Psoas muscle (tissue), 8 donors: ENCODE data around the gene TMED10. TPM values are rescaled to one million over a fixed set of nuclear protein-coding genes. Genes with fewer than 3 reads are reported as not detected.

Experiments used
- ATAC-seq, 4 donors: fragments of 200-7000 bp; cut with Tn5 transposase; one replicate each; pipeline ENCODE4 v1.9.1; 2020; ENCODE audit warnings: moderate library complexity in 3 of 4, mild to moderate bottlenecking in 2 of 4
- DNase-seq, 2 donors: peaks; one replicate each; pipeline ENCODE4 v3.0.0-alpha.2; 2020
- H3K27ac ChIP-seq: fragments of 200-600 bp; one replicate; pipeline ENCODE4 v1.8.0; 2022
- H3K27me3 ChIP-seq, 3 donors: fragments of 200-600 bp in 1 of 3; one replicate each; pipeline versions ENCODE4 v1.6.1 to v1.8.0; 2013 to 2022; ENCODE audit warnings: low read length in 2 of 3, mild to moderate bottlenecking in 2 of 3, moderate library complexity in 1 of 3; ENCODE audit not compliant: insufficient read depth in 3 of 3
- H3K36me3 ChIP-seq, 2 donors: fragments of 200-600 bp in 1 of 2; one replicate each; pipeline versions ENCODE4 v1.6.1 to v1.8.0; 2013 to 2022; ENCODE audit warnings: low read depth in 1 of 2, mild to moderate bottlenecking in 1 of 2, moderate library complexity in 1 of 2; ENCODE audit not compliant: insufficient read depth in 1 of 2
- H3K4me1 ChIP-seq: fragments of 200-600 bp; one replicate; pipeline ENCODE4 v1.8.0; 2022
- H3K4me3 ChIP-seq: fragments of 200-600 bp; one replicate; pipeline ENCODE4 v1.8.0; 2022; ENCODE audit warnings: mild to moderate bottlenecking
- H3K9me3 ChIP-seq: fragments of 200-600 bp; one replicate; pipeline ENCODE4 v1.8.0; 2022
- WGBS, 3 donors: extraction: QIAGEN DNeasy Blood & Tissue Kit; methylation state at CpG; one replicate each; pipeline versions ENCODE4 v1.1.6 to v1.1.7; 2013; 5-methylcytosine and 5-hydroxymethylcytosine counted together
- intact Hi-C, 2 donors: fragments of 100-400 bp; cut with DNase I; formaldehyde crosslinking; loops; one replicate each; pipeline versions ENCODE4 v1.11.0 to v1.14.2; 2022
- polyA plus RNA-seq, 3 donors: library from polyadenylated mRNA; stranded (reverse); fragments of 200-250 nt; gene quantifications; one replicate each; pipeline ENCODE4 v1.2.3, GENCODE V29; 2013
- total RNA-seq, 4 donors: library from RNA; stranded (reverse); fragmentation: NEBNext Ultra II Directional in 2 of 4; extraction: Animal tissue kit (Norgen Biotek cat#: 25700) in 2 of 4; gene quantifications; one replicate each; pipeline versions ENCODE4 v1.2.1 to v1.2.4, GENCODE V29; 2021 to 2023
- TF ChIP-seq, protein P1 (sequence below): fragments of 200-600 bp; IDR thresholded peaks from one replicate; pipeline ENCODE4 v1.8.0; 2022; ENCODE audit warnings: antibody characterized with exemption
- donor health status: healthy with polysubstance abuse.
- donor health status: DM: no; HTN: no; CAD: no; lungs with moderate emphysema.
- donor health status: Bipolar disorder and iron deficiency.
- donor health status: healthy.
- donor health status: DM: yes; HTN: yes; CAD: no.
- donor health status: DM: no; HTN: no; CAD: no.
- donor health status: DM: no; HTN: no; CAD: no.
- donor health status: DM: yes; HTN: yes; CAD: no.

TMED10 gene
- total and polyA plus RNA-seq, 7 donors: 88.2 to 255 (median 146) TPM

DNA sequence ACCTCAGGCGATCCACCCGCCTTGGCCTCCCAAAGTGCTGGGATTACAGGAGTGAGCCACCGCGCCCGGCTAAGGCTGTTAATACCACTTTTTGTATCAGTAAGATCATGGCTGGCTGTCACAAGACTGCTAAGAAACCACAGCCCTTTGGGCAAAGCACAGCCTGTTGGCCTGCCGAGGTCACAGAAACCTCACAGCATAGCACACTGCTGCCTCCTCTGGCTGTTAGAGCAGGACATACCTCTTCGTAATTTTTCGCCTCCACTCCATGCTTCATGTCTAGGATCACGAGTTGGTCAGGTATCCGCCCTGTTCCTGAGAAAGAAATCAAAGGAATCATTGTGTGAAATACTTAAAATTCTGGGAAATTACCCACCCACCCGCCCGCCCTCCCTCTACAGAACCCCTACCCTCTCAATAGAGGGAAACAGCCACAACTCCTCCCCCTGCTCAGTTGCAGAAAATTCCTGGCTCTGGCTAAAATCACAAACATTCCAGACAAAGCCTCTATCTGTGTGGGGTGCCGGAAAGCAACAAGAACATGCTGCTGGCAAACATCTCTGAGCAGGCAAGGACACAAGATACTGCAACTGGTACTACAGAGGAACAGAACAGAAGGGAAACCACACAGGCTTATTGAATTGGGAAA is 28.9 kb downstream of the TMED10 start:
- TF ChIP-seq, protein P1, sequence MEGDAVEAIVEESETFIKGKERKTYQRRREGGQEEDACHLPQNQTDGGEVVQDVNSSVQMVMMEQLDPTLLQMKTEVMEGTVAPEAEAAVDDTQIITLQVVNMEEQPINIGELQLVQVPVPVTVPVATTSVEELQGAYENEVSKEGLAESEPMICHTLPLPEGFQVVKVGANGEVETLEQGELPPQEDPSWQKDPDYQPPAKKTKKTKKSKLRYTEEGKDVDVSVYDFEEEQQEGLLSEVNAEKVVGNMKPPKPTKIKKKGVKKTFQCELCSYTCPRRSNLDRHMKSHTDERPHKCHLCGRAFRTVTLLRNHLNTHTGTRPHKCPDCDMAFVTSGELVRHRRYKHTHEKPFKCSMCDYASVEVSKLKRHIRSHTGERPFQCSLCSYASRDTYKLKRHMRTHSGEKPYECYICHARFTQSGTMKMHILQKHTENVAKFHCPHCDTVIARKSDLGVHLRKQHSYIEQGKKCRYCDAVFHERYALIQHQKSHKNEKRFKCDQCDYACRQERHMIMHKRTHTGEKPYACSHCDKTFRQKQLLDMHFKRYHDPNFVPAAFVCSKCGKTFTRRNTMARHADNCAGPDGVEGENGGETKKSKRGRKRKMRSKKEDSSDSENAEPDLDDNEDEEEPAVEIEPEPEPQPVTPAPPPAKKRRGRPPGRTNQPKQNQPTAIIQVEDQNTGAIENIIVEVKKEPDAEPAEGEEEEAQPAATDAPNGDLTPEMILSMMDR: peak; percentile 27
- Histone ChIP-seq H3K36me3 (peaks cover 0 to 39% of the 10 kb centered on the region in 2 donors), H3K27me3 (no peaks in the 10 kb centered on the region), H3K4me3 (no peak overlapping the region), H3K4me1 (peaks cover 38% of the 10 kb centered on the region), H3K9me3 (no peaks in the 10 kb centered on the region), H3K27ac (peak overlapping the region; percentile 37)
- 53 to 63% (median 55%) methylated on average over 13 of the region's 13 CpGs for WGBS, 3 donors
- intact Hi-C loops: loop anchor here in 1 of 2 donors (5.0 kb wide), 1 partner anchor 85 kb away; no protein-coding TSS in a partner anchor
- ATAC-seq (peak; percentile 50 to 72 (median 65)), DNase-seq (peak; percentile 56 to 76)

DNA sequence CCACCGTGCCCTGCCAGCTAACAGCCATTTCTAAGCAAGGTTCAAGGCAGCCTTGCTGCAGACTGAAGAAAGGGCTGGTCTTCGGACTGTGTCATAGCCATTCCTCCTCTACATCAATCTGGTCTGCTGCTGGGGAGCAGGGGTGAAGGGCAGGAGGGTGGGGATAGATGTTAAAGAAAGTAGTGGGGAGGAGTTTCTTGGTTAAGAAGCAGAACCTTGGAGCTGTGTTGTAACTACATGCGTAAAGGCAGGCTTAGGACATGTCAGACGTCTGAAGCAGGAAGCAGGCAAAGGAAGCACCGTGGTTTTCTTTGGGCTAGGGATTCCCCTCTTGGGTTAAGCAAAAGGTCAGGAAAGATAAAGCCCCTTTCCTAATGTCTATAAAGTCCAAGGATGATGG is 31.5 kb downstream of the TMED10 start:
- TF ChIP-seq, protein P1: no peak
- no peaks in the 10 kb centered on the region for H3K27me3 ChIP-seq
- H3K27ac ChIP-seq: no peak overlapping the region
- H3K9me3 ChIP-seq: no peaks in the 10 kb centered on the region
- DNase-seq (no peak), ATAC-seq (peak in 2 of 4 donors; percentile 8 to 13)
- H3K4me3 ChIP-seq: no peak overlapping the region
- WGBS, 3 donors: 77 to 82% (median 81%) methylated on average over 5 of the region's 5 CpGs
- peaks cover 0 to 24% of the 10 kb centered on the region in 2 donors for H3K36me3 ChIP-seq
- intact Hi-C loops: loop anchor here in 1 of 2 donors (5.0 kb wide), 1 partner anchor 87 kb away; no protein-coding TSS in a partner anchor
- H3K4me1 ChIP-seq: peaks cover 39% of the 10 kb centered on the region

DNA sequence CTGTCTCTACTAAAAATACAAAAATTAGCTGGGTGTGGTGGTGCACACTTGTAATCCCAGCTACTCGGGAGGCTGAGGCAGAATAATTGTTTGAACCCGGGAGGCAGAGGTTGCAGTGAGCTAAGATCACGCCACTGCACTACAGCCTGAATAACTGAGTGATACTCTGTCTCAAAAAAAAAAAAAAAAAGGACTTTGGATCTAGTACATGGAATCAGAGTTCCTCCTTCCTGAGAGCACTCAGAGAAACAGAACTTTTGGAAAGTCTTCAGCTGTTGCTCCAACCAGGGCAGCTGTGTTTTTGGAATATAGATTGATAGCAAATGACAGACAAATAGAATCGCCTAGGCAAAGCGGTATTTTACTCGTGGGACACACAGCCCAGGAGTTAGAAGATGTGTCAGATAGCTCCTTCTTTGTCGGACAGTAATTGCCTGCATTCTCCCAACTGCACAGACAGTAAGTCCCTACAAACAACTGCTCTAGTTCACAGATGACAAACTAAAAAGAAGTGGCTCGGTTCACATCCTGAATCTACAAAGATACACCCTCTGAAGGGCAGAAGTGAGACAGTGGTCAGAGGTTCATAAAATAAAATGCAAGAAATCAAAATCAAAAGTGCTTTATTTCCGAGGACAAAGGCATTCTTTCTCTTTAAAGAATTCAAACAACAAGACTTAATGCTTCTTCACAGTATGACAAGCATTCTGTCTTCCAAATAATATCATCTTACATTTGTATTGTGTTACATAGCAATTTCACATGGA is 32.5 kb downstream of the TMED10 start:
- 46 to 58% (median 47%) methylated on average over 9 of the region's 9 CpGs for WGBS, 3 donors
- ATAC-seq (no peak), DNase-seq (no peak)
- H3K9me3 ChIP-seq: no peaks in the 10 kb centered on the region
- TF ChIP-seq, protein P1: no peak
- H3K4me1 ChIP-seq: peaks cover 33% of the 10 kb centered on the region
- H3K27ac ChIP-seq: peak overlapping the region; percentile 26
- no peaks in the 10 kb centered on the region for H3K27me3 ChIP-seq
- H3K4me3 ChIP-seq: no peak overlapping the region
- H3K36me3 ChIP-seq: peaks cover 0 to 20% of the 10 kb centered on the region in 2 donors
- intact Hi-C loops: no loop called here

DNA sequence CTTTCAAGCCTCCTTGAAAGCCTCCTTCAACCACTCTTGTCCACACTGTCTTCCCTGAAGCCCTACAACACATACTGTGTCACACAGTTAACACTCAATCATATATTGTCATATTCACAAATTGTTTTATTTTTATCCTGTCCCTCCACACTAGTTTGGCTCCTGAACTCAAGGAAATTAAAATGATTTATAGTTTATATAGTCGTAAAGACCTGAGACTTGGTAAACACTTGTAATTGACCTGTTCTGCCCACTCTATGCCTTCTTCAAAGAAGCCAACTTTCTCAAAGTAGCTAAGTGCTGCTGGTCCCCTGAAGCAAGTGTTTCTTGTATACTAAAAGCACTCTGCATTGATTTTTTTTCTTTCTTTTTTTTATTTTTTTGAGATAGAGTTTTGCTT is 33.9 kb downstream of the TMED10 start:
- Histone ChIP-seq H3K9me3 (no peaks in the 10 kb centered on the region), H3K27me3 (no peaks in the 10 kb centered on the region), H3K4me1 (peaks cover 43% of the 10 kb centered on the region), H3K27ac (peak overlapping the region; percentile 20), H3K36me3 (peaks cover 0 to 18% of the 10 kb centered on the region in 2 donors), H3K4me3 (no peak overlapping the region)
- TF ChIP-seq, protein P1: no peak
- DNase-seq: no peak
- ATAC-seq: no peak
- 13 to 18% (median 18%) methylated on average over 1 of the region's 1 CpG for WGBS, 3 donors
- intact Hi-C loops: no loop called here
